Measurements from ENCODE around the gene KRTAP16-1. TPM values are rescaled to one million over a fixed set of nuclear protein-coding genes. Genes with fewer than 3 reads are reported as not detected.

KRTAP16-1 gene
- total RNA-seq, 4 donors from 2014 or later: not detected

- H3K27me3 ChIP-seq: no peaks in the 10 kb centered on the region
- TF ChIP-seq POLR2A (IDR thresholded peaks at IDR 0.05) (no peak), CTCF (IDR thresholded peaks at IDR 0.05) (no peak)
- H3K36me3 ChIP-seq: no peaks in the 10 kb centered on the region
- no peaks in the 10 kb centered on the region for H3K9me3 ChIP-seq
- H3K4me1 ChIP-seq: no peaks in the 10 kb centered on the region
- peak overlapping the region in 1 of 4 donors; percentile 28 for H3K27ac ChIP-seq
- no peak for DNase-seq
- H3K4me3 ChIP-seq: no peak overlapping the region
These were observed 30.6 kb upstream of the KRTAP16-1 start for GRCh38 chr17:41339571-41340172.

GRCh38 chr17:41338961-41339485 is 29.9 kb upstream of the KRTAP16-1 start:
- no peak for DNase-seq
- TF ChIP-seq CTCF (IDR thresholded peaks at IDR 0.05): no peak
- no peak for TF ChIP-seq POLR2A (IDR thresholded peaks at IDR 0.05)
- Histone ChIP-seq H3K4me3 (no peak overlapping the region), H3K36me3 (no peaks in the 10 kb centered on the region), H3K27ac (peak overlapping the region in 1 of 4 donors; percentile 28), H3K27me3 (no peaks in the 10 kb centered on the region), H3K4me1 (no peaks in the 10 kb centered on the region), H3K9me3 (no peaks in the 10 kb centered on the region)

- Histone ChIP-seq H3K27ac (no peak overlapping the region), H3K36me3 (no peaks in the 10 kb centered on the region)
- TF ChIP-seq CTCF (IDR thresholded peaks at IDR 0.05): no peak
- TF ChIP-seq POLR2A (IDR thresholded peaks at IDR 0.05): no peak
These were observed 26.6 kb upstream of the KRTAP16-1 start for GRCh38 chr17:41335747-41336146.

GRCh38 chr17:41334385-41335305 is 25.5 kb upstream of the KRTAP16-1 start:
- no peaks in the 10 kb centered on the region for H3K36me3 ChIP-seq
- H3K27me3 ChIP-seq: no peaks in the 10 kb centered on the region
- H3K27ac ChIP-seq: no peak overlapping the region
- TF ChIP-seq POLR2A (IDR thresholded peaks at IDR 0.05) (no peak), CTCF (IDR thresholded peaks at IDR 0.05) (no peak)
- H3K4me1 ChIP-seq: no peaks in the 10 kb centered on the region
- H3K4me3 ChIP-seq: no peak overlapping the region
- DNase-seq: no peak
- no peaks in the 10 kb centered on the region for H3K9me3 ChIP-seq

More at GRCh38 chr17:41335747-41336146, 26.6 kb upstream of the KRTAP16-1 start:
- DNase-seq: no peak
- no peaks in the 10 kb centered on the region for H3K27me3 ChIP-seq
- H3K4me1 ChIP-seq: no peaks in the 10 kb centered on the region
- H3K4me3 ChIP-seq: no peak overlapping the region
- H3K9me3 ChIP-seq: no peaks in the 10 kb centered on the region

- Histone ChIP-seq H3K36me3 (no peaks in the 10 kb centered on the region), H3K27me3 (no peaks in the 10 kb centered on the region), H3K4me3 (no peak overlapping the region), H3K27ac (no peak overlapping the region), H3K4me1 (no peaks in the 10 kb centered on the region), H3K9me3 (no peaks in the 10 kb centered on the region)
- DNase-seq: no peak
- TF ChIP-seq CTCF (IDR thresholded peaks at IDR 0.05): no peak
These were observed 24.7 kb upstream of the KRTAP16-1 start for GRCh38 chr17:41333836-41334235.

All from Peyer's patch (tissue), 4 donors.